ENCODE measurements around the gene TTC23.

TTC23 gene, protein sequence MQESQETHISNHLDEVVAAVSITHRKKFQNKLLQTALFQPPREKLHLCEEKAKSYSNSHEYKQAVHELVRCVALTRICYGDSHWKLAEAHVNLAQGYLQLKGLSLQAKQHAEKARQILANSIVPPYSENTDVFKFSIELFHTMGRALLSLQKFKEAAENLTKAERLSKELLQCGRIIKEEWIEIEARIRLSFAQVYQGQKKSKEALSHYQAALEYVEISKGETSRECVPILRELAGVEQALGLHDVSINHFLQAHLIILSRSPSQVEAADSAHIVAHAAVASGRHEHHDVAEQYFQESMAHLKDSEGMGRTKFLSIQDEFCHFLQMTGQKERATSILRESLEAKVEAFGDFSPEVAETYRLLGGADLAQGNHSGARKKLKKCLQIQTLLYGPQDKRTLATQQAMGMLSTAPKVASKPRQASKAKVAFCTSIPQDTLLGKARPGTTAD

DNA sequence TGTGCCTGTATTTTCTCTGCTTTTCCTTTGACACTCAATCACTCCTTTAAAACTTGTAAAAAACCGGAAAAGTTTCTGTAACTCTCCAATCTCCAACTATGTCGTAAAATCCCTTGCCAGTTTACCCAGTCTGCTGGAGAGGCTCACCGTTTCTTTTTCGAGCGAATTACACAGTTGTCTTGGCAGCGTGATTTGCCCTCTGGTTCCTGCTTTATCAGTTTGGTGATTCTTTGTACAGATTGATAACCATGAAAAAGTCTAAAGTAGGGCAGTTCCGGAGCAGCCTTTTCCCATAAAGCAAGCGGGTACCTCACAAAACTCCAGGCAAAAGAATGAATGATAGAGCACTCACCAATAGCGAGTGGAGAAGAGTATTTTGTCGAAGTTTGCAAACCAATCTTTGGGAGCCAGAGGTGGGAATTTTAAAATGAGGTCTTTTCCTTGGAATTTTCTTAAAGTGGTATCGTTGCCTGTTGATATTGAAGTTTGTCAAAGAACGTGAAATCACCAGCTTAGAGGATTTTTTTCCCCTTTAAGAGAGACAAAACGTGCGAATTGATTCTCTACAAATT lies at the start of gene TTC23:
TTC23 (minus strand) TSS at position 312 of the 572 bp plus-strand sequence. CDS start 20,869 bp downstream, outside the sequence.
- TF ChIP-seq POLR2A (IDR thresholded peaks at IDR 0.05; ENCODE audit: low read length), result no peak
- no peak for TF ChIP-seq GATA1 (IDR thresholded peaks at IDR 0.05; ENCODE audit: low read depth, low read length)
- no peak for DNase-seq

DNA sequence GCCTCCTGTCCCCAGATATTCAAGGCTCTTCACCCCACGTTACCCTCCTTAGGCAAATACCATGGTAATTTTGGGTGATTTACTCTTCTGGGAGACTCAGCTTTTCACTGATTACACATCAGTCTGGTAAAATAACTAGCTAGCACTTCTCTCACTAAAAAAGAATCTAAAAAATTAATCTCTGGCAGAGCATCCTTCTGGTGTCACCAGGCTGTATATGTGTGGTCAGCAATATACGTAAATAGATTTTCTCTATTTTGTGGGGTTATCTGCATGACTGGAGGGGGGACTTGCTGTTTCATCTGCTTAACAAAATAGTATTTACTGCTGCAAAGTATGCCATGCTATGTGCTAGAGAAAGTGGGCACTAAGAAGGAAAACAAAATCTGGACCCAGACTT lies 47.0 kb upstream of the TTC23 start:
- TF ChIP-seq GATA1 (IDR thresholded peaks at IDR 0.05; ENCODE audit: low read depth, low read length) (no peak), POLR2A (IDR thresholded peaks at IDR 0.05; ENCODE audit: low read length) (no peak)
- DNase-seq, result no peak

DNA sequence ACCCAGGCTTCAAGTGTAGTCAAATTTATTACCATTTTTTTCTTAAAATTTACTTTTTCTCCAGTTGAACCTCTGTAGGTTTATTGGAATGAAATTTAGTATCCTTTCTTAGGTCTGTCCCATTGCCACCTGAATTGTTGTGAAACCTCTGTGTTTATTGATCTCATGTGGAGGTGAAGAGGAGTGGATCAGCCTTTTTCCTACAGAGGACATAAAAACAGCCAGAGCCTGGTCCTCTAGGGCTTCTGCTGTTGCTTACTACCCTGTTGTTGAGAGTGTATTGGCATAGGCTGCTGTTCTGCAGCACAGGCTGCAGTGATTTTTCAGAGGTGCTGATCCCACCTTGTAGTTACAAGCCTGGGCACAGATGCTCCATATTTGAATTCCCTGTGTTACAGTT lies 46.5 kb upstream of the TTC23 start:
- no peak for TF ChIP-seq GATA1 (IDR thresholded peaks at IDR 0.05; ENCODE audit: low read depth, low read length)
- TF ChIP-seq POLR2A (IDR thresholded peaks at IDR 0.05; ENCODE audit: low read length), result no peak
- no peak for DNase-seq

DNA sequence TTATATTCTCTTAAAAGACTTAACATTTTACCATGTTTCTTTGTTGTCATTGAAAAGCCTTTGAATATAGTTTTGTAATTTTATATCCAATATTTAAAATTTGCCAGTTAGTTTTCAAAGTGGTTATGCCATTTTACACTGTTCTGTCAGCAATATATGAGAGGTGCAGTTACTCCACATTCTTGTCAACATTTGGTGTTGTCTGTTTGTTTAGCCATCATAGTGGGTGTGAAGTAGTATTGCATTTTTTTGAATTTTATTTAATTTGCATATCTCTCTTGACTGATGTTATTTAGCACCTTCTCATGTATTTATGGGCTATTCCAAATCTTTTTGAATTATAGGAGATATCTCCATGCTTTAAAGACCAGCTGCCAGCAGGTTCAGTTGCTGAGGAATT lies 42.3 kb upstream of the TTC23 start:
- TF ChIP-seq POLR2A (IDR thresholded peaks at IDR 0.05; ENCODE audit: low read length) (no peak), GATA1 (IDR thresholded peaks at IDR 0.05; ENCODE audit: low read depth, low read length) (no peak)
- DNase-seq, result no peak

DNA sequence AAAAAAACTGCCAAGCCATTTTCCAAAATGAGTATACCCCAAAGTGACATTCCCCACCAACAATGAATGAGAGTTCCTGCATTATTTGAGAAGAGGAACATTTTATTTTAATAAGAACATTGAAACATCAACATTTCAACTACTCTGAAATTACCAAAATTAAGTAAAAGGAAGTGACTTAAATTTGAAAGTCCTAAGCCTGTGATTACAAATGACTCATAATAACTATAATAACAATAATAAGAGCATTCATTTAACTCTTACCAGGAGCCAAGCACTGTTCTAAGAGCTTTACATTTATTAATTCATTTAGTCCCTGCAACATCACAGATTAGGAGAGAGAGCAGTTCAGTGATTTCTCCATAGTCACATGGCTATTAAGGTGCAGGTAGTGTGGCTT lies 34.3 kb upstream of the TTC23 start:
- no peak for DNase-seq
- no peak for TF ChIP-seq GATA1 (IDR thresholded peaks at IDR 0.05; ENCODE audit: low read depth, low read length)
- TF ChIP-seq POLR2A (IDR thresholded peaks at IDR 0.05; ENCODE audit: low read length), result no peak

DNA sequence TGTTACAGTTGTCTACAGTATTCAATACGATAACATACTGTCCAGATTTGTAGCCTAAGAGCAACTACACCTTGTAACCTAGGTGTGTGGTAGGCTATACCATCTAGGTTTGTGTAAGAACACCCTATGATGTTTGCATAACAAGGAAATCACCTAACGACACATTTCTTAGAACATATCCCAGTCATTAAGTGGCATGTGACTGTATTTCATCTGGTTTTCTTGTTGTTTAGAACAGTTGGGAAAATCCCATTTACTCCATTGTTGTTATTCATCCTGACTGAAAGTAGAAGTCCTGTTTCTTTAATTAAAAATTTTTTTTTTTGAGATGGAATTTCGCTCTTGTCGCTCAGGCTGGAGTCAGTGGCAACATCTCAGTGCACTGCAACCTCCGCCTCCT lies 33.2 kb upstream of the TTC23 start:
- no peak for DNase-seq
- no peak for TF ChIP-seq POLR2A (IDR thresholded peaks at IDR 0.05; ENCODE audit: low read length)
- no peak for TF ChIP-seq GATA1 (IDR thresholded peaks at IDR 0.05; ENCODE audit: low read depth, low read length)

DNA sequence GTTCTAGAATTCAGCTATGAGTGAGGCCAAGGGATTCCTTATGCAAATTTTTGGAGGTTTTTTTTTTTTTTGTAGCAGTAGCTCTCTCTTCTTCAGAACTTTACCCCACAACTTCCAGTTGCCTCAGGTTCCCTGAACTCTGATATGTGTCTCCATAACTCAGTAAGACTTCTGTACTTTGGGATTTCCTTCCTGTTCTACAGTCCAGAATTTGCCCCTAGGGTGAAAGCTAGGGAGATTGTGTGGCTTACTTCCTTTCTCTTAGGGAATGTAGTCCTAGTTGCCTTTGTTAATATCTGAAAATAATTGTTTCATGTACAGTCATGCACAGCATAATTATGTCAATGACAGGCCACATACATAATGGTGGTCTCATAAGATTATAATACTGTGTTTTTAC lies 32.7 kb upstream of the TTC23 start:
- TF ChIP-seq GATA1 (IDR thresholded peaks at IDR 0.05; ENCODE audit: low read depth, low read length) (no peak), POLR2A (IDR thresholded peaks at IDR 0.05; ENCODE audit: low read length) (no peak)
- no peak for DNase-seq

DNA sequence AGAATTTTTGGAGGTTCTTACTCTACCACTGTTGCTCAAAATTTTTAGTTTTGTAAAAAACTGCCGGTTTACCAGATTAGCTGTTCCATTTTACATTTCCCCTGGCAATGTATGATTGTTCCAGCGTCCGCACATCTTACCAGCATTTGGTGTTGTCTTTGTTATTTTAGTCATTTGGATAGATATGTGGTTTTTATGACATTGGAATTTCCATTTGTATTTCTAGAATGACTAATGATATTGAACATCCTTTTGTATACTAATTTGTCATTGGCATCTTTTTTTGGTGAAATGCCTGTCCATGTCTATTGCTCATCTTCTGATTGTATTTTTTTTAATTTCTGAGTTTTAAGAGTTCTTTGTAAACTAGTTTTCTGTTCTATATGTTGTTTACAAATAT lies 30.4 kb upstream of the TTC23 start:
- DNase-seq, result no peak
- TF ChIP-seq GATA1 (IDR thresholded peaks at IDR 0.05; ENCODE audit: low read depth, low read length), result no peak
- TF ChIP-seq POLR2A (IDR thresholded peaks at IDR 0.05; ENCODE audit: low read length), result no peak

DNA sequence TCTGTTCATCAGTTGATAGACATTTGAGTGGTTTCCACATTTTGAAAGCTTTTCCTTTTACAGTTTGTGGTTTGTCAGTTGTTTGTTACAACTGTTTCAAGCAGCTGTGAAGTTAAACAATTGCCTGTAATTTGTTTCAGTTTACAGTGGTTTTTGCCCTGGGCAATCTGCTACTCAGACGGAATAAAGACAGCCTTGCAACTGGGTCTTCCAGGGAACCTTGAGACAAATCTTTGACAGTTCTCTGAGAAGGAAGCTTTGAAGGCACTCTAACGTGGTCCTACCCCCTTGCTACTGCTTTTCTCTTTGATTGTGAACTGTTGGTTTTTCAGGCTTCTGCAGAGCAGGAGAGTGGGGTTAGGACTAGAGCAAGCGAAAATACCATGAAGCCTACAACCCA lies 29.9 kb upstream of the TTC23 start:
- TF ChIP-seq GATA1 (IDR thresholded peaks at IDR 0.05; ENCODE audit: low read depth, low read length) (no peak), POLR2A (IDR thresholded peaks at IDR 0.05; ENCODE audit: low read length) (no peak)
- DNase-seq, result no peak

DNA sequence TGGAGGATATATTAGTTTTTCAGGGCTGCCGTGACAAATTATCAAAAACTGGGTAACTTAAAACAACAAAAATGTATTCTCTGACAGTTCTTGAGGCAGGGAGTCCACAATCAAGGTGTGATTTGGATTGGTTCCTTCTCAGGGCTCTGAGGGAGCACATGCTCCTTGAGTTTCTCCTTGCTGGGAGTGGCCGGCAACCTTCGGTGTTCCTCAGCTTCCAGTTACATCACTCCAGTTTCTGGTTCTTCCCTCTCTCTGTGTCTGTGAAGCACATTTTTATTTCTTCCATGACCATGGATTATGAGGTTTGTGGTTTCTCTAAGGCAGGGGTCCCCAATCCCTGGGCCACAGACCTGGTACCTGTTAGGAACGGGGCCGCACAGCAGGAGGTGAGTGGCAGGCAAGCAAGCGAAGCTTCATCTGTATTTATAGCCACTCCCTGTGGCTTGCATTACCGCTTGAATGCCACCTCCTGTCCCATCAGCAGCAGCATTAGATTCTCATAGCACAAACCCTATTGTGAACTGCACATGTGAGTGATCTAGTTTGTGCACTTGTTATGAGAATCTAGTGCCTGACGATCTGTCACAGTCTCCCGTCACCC lies 26.2 kb upstream of the TTC23 start:
- no peak for TF ChIP-seq POLR2A (IDR thresholded peaks at IDR 0.05; ENCODE audit: low read length)
- no peak for TF ChIP-seq GATA1 (IDR thresholded peaks at IDR 0.05; ENCODE audit: low read depth, low read length)
- no peak for DNase-seq

DNA sequence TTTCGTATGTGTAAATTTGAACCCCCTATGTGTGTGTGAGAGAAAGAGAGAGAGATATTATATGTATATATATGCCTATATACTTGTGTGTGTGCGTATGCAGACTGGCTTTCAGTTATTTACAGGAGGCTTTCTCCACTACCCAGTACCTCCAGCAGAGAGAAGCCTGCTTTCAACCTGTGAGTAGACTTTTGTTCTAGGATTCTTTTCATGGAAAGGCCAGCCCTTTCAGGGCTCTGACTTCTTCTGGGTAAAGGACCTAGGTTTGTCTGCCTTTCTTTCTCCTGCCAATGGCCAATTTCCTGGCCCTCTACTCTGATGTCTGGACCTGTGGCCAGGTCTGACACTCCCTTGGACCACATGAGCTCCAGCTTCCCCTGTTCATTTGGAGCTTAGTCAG lies 25.7 kb upstream of the TTC23 start:
- no peak for DNase-seq
- TF ChIP-seq POLR2A (IDR thresholded peaks at IDR 0.05; ENCODE audit: low read length), result no peak
- TF ChIP-seq GATA1 (IDR thresholded peaks at IDR 0.05; ENCODE audit: low read depth, low read length), result no peak

DNA sequence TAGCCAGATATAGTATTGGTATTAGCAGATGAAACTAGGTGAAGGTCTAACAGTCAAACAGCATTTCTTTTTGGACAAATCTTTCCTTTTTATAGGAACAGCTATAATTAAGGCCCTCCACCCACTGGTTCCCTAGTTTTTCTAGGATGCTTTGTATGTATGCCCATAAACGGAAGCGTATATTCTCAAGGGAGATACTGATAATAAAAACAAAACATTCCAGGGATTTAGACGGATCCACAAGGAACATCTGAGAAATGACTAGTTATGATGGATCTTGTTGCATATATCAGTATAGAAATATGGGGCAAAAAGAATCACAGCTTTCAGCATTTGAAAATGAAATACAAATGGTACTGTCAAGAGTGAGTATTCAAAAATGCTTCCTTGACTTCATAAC lies 24.4 kb upstream of the TTC23 start:
- no peak for DNase-seq
- no peak for TF ChIP-seq POLR2A (IDR thresholded peaks at IDR 0.05; ENCODE audit: low read length)
- no peak for TF ChIP-seq GATA1 (IDR thresholded peaks at IDR 0.05; ENCODE audit: low read depth, low read length)

DNA sequence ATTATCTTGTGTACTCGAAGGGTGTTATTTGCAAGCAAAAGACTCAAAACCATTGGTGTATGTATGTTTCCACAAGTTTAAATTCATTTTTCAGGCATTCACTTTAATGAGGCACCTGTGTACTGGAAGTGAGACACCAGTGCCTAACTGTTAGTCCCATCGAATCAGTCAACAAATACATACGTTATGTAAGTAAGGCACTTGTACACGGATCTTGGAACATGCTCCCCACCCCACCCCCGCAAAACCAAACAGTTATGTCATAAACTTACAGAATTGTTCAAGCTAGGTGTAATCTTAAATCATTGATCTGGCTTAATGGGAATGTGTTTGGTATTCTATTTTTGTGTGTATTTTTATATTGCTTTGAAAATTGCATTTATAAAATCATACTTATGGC lies 19.1 kb upstream of the TTC23 start:
- DNase-seq, result no peak
- TF ChIP-seq POLR2A (IDR thresholded peaks at IDR 0.05; ENCODE audit: low read length) (no peak), GATA1 (IDR thresholded peaks at IDR 0.05; ENCODE audit: low read depth, low read length) (no peak)

DNA sequence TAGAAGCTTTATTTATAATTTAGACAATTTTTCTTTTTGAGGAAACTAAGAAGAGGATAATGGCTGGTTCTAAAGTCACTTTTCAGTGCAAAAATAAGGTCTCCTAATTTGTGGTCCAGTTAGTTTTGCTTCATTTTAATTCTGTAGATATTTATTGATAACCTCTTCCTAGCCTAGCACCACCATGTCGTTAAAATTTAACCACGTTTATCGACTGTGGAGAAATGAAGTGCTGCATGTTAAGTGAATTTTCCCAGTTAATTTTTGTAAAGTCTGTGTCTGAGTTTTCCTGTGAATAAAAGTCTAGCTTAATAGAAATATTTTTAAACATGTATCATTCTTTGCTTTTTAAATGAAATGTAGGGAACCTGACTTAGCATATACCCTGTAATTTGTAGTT lies 18.6 kb upstream of the TTC23 start:
- DNase-seq, result no peak
- TF ChIP-seq GATA1 (IDR thresholded peaks at IDR 0.05; ENCODE audit: low read depth, low read length) (no peak), POLR2A (IDR thresholded peaks at IDR 0.05; ENCODE audit: low read length) (no peak)

Measured in erythroblast (primary cell).